Keratinocyte (primary cell): ENCODE data around the gene FLVCR2. TPM values are rescaled to one million over a fixed set of nuclear protein-coding genes. Genes with fewer than 3 reads are reported as not detected.

Experiments
- DNase-seq: peaks from one replicate; pipeline ENCODE4 v3.0.0-alpha.2; 2011; ENCODE audit warnings: low read depth, missing footprints, low spot score
- FAIRE-seq: peaks from 2 replicates; lab custom pipeline; 2011; peaks lifted over from hg19 to GRCh38; lab: Jason Lieb, UNC
- H2AFZ ChIP-seq: 2 replicates; pipeline ENCODE4 v1.6.0; 2012; ENCODE audit warnings: low read length, control low read depth, inconsistent platforms; ENCODE audit not compliant: control insufficient read depth
- H3K27ac ChIP-seq: 2 replicates; pipeline ENCODE4 v1.5.1; 2011; ENCODE audit warnings: low read length; ENCODE audit not compliant: control insufficient read depth, insufficient read depth
- H3K27me3 ChIP-seq: 3 replicates; pipeline ENCODE4 v1.6.0; 2011; ENCODE audit warnings: low read length; ENCODE audit not compliant: control insufficient read depth, insufficient read depth; ENCODE audit errors: extremely low read depth
- H3K36me3 ChIP-seq, 2 experiments: 2 replicates in 1 of 2; 3 replicates in 1 of 2; pipeline ENCODE4 v1.5.1; 2011; ENCODE audit warnings: low read length in 2 of 2, mild to moderate bottlenecking in 1 of 2; ENCODE audit not compliant: control insufficient read depth in 2 of 2, insufficient read depth in 2 of 2; ENCODE audit errors: extremely low read depth in 1 of 2
- H3K4me1 ChIP-seq: 3 replicates; pipeline ENCODE4 v1.5.1; 2011; ENCODE audit warnings: low read length; ENCODE audit not compliant: control insufficient read depth, insufficient read depth; ENCODE audit errors: extremely low read depth
- H3K4me2 ChIP-seq: 3 replicates; pipeline ENCODE4 v1.6.0; 2011; ENCODE audit warnings: low read depth, low read length; ENCODE audit not compliant: control insufficient read depth, insufficient read depth; ENCODE audit errors: extremely low read depth
- H3K4me3 ChIP-seq, 3 experiments: fragments of 200-600 bp in 1 of 3; sonication (generic) in 1 of 3; 2 replicates in 2 of 3; 3 replicates in 1 of 3; pipeline ENCODE4 v1.5.1; 2011 to 2016; ENCODE audit warnings: low read length in 3 of 3, mild to moderate bottlenecking in 3 of 3, control low read depth in 2 of 3, inconsistent platforms in 1 of 3, low read depth in 1 of 3, mixed read lengths in 1 of 3, mixed run types in 1 of 3, moderate library complexity in 1 of 3; ENCODE audit not compliant: control insufficient read depth in 2 of 3, insufficient read depth in 2 of 3; ENCODE audit errors: extremely low read depth in 1 of 3
- H3K79me2 ChIP-seq: 2 replicates; pipeline ENCODE4 v1.6.0; 2012; ENCODE audit warnings: low read length; ENCODE audit not compliant: control insufficient read depth, insufficient read depth
- H3K9ac ChIP-seq: 3 replicates; pipeline ENCODE4 v1.6.0; 2011; ENCODE audit warnings: low read length; ENCODE audit not compliant: control insufficient read depth, insufficient read depth; ENCODE audit errors: extremely low read depth
- H3K9me1 ChIP-seq: 3 replicates; pipeline ENCODE4 v1.6.0; 2011; ENCODE audit warnings: low read length; ENCODE audit not compliant: control insufficient read depth, insufficient read depth; ENCODE audit errors: extremely low read depth
- H3K9me3 ChIP-seq: 2 replicates; pipeline ENCODE4 v1.5.1; 2012; ENCODE audit warnings: low read depth, low read length; ENCODE audit not compliant: control insufficient read depth
- H4K20me1 ChIP-seq: 3 replicates; pipeline ENCODE4 v1.6.0; 2011; ENCODE audit warnings: low read length; ENCODE audit not compliant: control insufficient read depth, insufficient read depth; ENCODE audit errors: extremely low read depth
- CTCF ChIP-seq, 3 experiments: IDR thresholded peaks in 1 of 3; conservative IDR thresholded peaks in 1 of 3; optimal IDR thresholded peaks in 1 of 3; 2 replicates in 2 of 3; 3 replicates in 1 of 3; pipeline versions ENCODE3 to v1.5.1; 2011; ENCODE audit warnings: low read length in 3 of 3, mild to moderate bottlenecking in 3 of 3, moderate library complexity in 2 of 3, control low read depth in 1 of 3, inconsistent platforms in 1 of 3; ENCODE audit not compliant: insufficient read depth in 2 of 3; ENCODE audit errors: extremely low read depth in 1 of 3
- EZH2 ChIP-seq: IDR thresholded peaks from one replicate; pipeline ENCODE4 v1.6.1; 2012; ENCODE audit warnings: inconsistent platforms, mild to moderate bottlenecking, low read length, moderate library complexity
- dilution Hi-C: fragments of 300-500 bp; cut with MboI; formaldehyde crosslinking; loops from one replicate; pipeline ENCODE4 v1.7.0; 2020; ENCODE audit warnings: low sequenced_read_pairs; ENCODE audit not compliant: extremely low pct_ligation_motif_present
- polyA plus RNA-seq, 5 experiments: library from polyadenylated mRNA; depleted of rRNA in 3 of 5; stranded (reverse) in 3 of 5; stranded (forward) in 1 of 5; unstranded in 1 of 5; fragments of >200 nt; gene quantifications; 1 replicate in 1 of 5; 2 replicates in 3 of 5; 3 replicates in 1 of 5; pipeline versions ENCODE4 v1.2.1 to v1.2.3, GENCODE V29; 2011 to 2012; ENCODE audit warnings: missing spikeins in 2 of 5, low read depth in 1 of 5, low replicate concordance in 1 of 5

The FLVCR2 gene
- polyA plus RNA-seq, 1 donor (not counting 4 experiments of a cell fraction or from before 2014, with no cell fraction given) = 0.45 TPM

- H3K79me2 ChIP-seq = peaks cover 10% of the 10 kb centered on the region
- no peaks in the 10 kb centered on the region for H3K9me1 ChIP-seq
- FAIRE-seq = no peak
- H3K9ac ChIP-seq = no peak overlapping the region
- H3K4me1 ChIP-seq = no peaks in the 10 kb centered on the region
- no peaks in the 10 kb centered on the region for H4K20me1 ChIP-seq
- no peak overlapping the region for H3K27ac ChIP-seq
- H2AFZ ChIP-seq = no peak overlapping the region
- H3K4me2 ChIP-seq = no peak overlapping the region
- H3K9me3 ChIP-seq = no peaks in the 10 kb centered on the region
- no peak for TF ChIP-seq CTCF (optimal IDR thresholded peaks at IDR 0.05 in 1 of 3, IDR thresholded peaks at IDR 0.05 in 1 of 3, conservative IDR thresholded peaks at IDR 0.05 in 1 of 3; ENCODE audit: extremely low read depth in 1 of 3, insufficient read depth in 2 of 3, low read length in 3 of 3)
- TF ChIP-seq EZH2 = no peak
- dilution Hi-C loops = no loop called here
- H3K27me3 ChIP-seq = no peaks in the 10 kb centered on the region
- no peak overlapping the region for H3K4me3 ChIP-seq
- DNase-seq = no peak
- H3K36me3 ChIP-seq = peaks cover 38 to 43% of the 10 kb centered on the region in 2 experiments
Observed at GRCh38 chr14:75653563-75653962, 75.1 kb downstream of the FLVCR2 start.

- Histone ChIP-seq H3K4me3 (no peak overlapping the region), H4K20me1 (no peaks in the 10 kb centered on the region), H2AFZ (no peak overlapping the region), H3K9me1 (no peaks in the 10 kb centered on the region), H3K79me2 (peaks cover 16% of the 10 kb centered on the region), H3K4me2 (no peak overlapping the region), H3K36me3 (peaks cover 38 to 40% of the 10 kb centered on the region in 2 experiments), H3K4me1 (peaks cover under 1% of the 10 kb centered on the region), H3K27ac (no peak overlapping the region), H3K9me3 (no peaks in the 10 kb centered on the region), H3K9ac (no peak overlapping the region), H3K27me3 (no peaks in the 10 kb centered on the region)
- dilution Hi-C loops = no loop called here
- FAIRE-seq = peak; percentile 75
- peak; percentile 40 for DNase-seq
- TF ChIP-seq EZH2 (no peak), CTCF (optimal IDR thresholded peaks at IDR 0.05 in 1 of 3, IDR thresholded peaks at IDR 0.05 in 1 of 3, conservative IDR thresholded peaks at IDR 0.05 in 1 of 3; ENCODE audit: extremely low read depth in 1 of 3, insufficient read depth in 2 of 3, low read length in 3 of 3) (peak; percentile 96 to 99 (median 96))
Observed at GRCh38 chr14:75654127-75654732, 75.8 kb downstream of the FLVCR2 start.
